Lower leg skin (tissue), 4 donors: ENCODE measurements around the gene TOPAZ1. TPM values are rescaled to one million over a fixed set of nuclear protein-coding genes. Genes with fewer than 3 reads are reported as not detected.

Experiments
- DNase-seq, 2 donors: peaks; one replicate each; pipeline ENCODE4 v3.0.0-alpha.2; 2019; ENCODE audit warnings: low spot score in 2 of 2
- H3K4me3 ChIP-seq: fragments of 200-600 bp; sonication (generic); 2 replicates; pipeline ENCODE4 v1.5.1; 2017; ENCODE audit warnings: mild to moderate bottlenecking, low read depth; ENCODE audit not compliant: poor library complexity, severe bottlenecking
- CTCF ChIP-seq, 3 donors: fragments of 450-650 bp; IDR thresholded peaks; one replicate each; pipeline ENCODE4 v1.5.1; 2016; ENCODE audit warnings: antibody characterized with exemption in 3 of 3, mild to moderate bottlenecking in 3 of 3, moderate library complexity in 2 of 3
- POLR2A ChIP-seq, 2 donors: fragments of 450-650 bp; IDR thresholded peaks; one replicate each; pipeline ENCODE4 v1.6.1; 2016 to 2017; ENCODE audit warnings: antibody characterized with exemption in 2 of 2, mild to moderate bottlenecking in 1 of 2, moderate library complexity in 1 of 2
- WGBS, 2 donors: methylation state at CpG; one replicate each; pipeline ENCODE4 v1.1.5; 2018; 5-methylcytosine and 5-hydroxymethylcytosine counted together
- intact Hi-C: fragments of 100-400 bp; cut with DNase I; formaldehyde crosslinking; loops from one replicate; pipeline ENCODE4 v1.15.0; 2023; ENCODE audit warnings: low total_unique reads
- total RNA-seq, 4 donors: library from RNA; depleted of rRNA; stranded (reverse); fragments of >200 nt; gene quantifications; one replicate each; pipeline ENCODE4 v1.1.0, GENCODE V29; 2016

Gene TOPAZ1
- total RNA-seq, 4 donors from 2014 or later, result not detected

- TF ChIP-seq POLR2A (IDR thresholded peaks at IDR 0.05), result no peak
- TF ChIP-seq CTCF (IDR thresholded peaks at IDR 0.05), result no peak
- DNase-seq, result no peak
- H3K4me3 ChIP-seq, result no peak overlapping the region
- intact Hi-C loops, result no loop called here
These were observed 55.6 kb downstream of the TOPAZ1 start for GRCh38 chr3:44297255-44297654.

- 82 to 86% methylated on average over 3 of the region's 3 CpGs for whole genome bisulfite sequencing, 2 donors
- no peak overlapping the region for H3K4me3 ChIP-seq
- no peak for TF ChIP-seq POLR2A (IDR thresholded peaks at IDR 0.05)
- no peak for TF ChIP-seq CTCF (IDR thresholded peaks at IDR 0.05)
- intact Hi-C loops, result no loop called here
- no peak for DNase-seq
These were observed 60.1 kb downstream of the TOPAZ1 start for GRCh38 chr3:44301746-44302145.

GRCh38 chr3:44309500-44309899, 67.8 kb downstream of the TOPAZ1 start:
- no peak overlapping the region for H3K4me3 ChIP-seq
- intact Hi-C loops, result no loop called here
- no peak for DNase-seq
- TF ChIP-seq CTCF (IDR thresholded peaks at IDR 0.05) (no peak), POLR2A (IDR thresholded peaks at IDR 0.05) (no peak)

GRCh38 chr3:44318891-44319311, 77.2 kb downstream of the TOPAZ1 start:
- no peak overlapping the region for H3K4me3 ChIP-seq
- TF ChIP-seq CTCF (IDR thresholded peaks at IDR 0.05), result no peak
- no peak for TF ChIP-seq POLR2A (IDR thresholded peaks at IDR 0.05)
- 60% methylated on average over 8 of the region's 8 CpGs for WGBS, 2 donors
- DNase-seq, result no peak
- intact Hi-C loops, result no loop called here

GRCh38 chr3:44321335-44321734, 79.6 kb downstream of the TOPAZ1 start:
- no peak for DNase-seq
- WGBS, 2 donors, result 57 to 60% methylated on average over 3 of the region's 3 CpGs
- TF ChIP-seq POLR2A (IDR thresholded peaks at IDR 0.05), result no peak
- intact Hi-C loops, result no loop called here
- H3K4me3 ChIP-seq, result no peak overlapping the region

GRCh38 chr3:44323341-44323955, 81.8 kb downstream of the TOPAZ1 start:
- DNase-seq, result peak; percentile 55 to 90
- intact Hi-C loops, result no loop called here
- no peak overlapping the region for H3K4me3 ChIP-seq
- TF ChIP-seq CTCF (IDR thresholded peaks at IDR 0.05) (peak in 1 of 3 donors; percentile 14), POLR2A (IDR thresholded peaks at IDR 0.05) (no peak)
- 2 to 5% methylated on average over 4 of the region's 4 CpGs for WGBS, 2 donors
